Sigmoid colon (tissue), 3 donors: ENCODE results near the gene ECI2.

Experiments used
- POLR2A ChIP-seq, 2 donors: fragments of 450-650 bp; IDR thresholded peaks; one replicate each; pipeline ENCODE4 v1.6.1; 2016; ENCODE audit warnings: antibody characterized with exemption in 2 of 2, mild to moderate bottlenecking in 2 of 2, moderate library complexity in 2 of 2
- TF ChIP-seq, protein P1 (sequence below), 4 experiments: fragments of 450-650 bp in 3 of 4; fragments of 200-600 bp in 1 of 4; IDR thresholded peaks; one replicate each; pipeline ENCODE4 v1.5.1; 2016 to 2019; ENCODE audit warnings: antibody characterized with exemption in 4 of 4, mild to moderate bottlenecking in 3 of 4, moderate library complexity in 2 of 4

DNA sequence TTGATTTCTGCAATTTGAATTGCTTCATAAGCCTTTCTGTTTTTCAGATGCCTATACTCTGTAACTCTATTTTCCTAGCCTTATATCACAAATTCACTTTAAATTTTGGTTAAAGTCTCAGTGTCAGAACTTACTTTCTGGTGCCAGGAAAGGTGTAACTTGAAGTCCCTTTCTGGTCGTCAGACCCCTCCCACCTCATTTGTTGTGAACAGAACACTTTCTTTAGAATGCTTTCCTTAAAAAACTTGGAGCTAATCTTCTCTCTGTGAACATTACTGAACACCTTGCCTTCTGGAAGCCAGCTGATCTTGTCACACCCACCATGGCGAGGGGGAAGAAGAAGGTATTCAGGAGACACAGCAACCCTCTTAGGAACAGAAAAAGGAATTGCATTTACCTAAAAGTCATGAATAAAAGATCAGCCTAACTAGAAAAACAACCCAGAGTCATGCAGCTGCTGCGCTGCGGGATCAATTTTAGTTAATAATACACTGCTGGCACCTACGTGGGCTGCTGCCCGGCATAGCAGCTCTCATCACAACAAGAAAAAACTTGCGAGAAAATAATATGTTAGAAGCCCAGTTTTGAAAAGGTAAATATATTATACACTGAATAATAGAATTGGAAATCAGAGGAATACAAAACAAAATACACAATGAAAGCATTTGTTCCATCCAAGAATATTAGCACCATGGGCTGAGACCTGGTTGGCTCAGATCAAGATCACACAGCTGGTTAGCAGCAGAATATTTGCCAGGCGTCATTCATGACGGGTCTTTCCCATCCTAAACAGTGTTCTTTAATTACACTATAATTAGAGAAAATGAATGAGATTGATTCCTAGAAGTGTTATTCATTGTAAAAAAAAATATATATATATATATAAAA lies 50.7 kb downstream of the ECI2 start:
- TF ChIP-seq, protein P1, sequence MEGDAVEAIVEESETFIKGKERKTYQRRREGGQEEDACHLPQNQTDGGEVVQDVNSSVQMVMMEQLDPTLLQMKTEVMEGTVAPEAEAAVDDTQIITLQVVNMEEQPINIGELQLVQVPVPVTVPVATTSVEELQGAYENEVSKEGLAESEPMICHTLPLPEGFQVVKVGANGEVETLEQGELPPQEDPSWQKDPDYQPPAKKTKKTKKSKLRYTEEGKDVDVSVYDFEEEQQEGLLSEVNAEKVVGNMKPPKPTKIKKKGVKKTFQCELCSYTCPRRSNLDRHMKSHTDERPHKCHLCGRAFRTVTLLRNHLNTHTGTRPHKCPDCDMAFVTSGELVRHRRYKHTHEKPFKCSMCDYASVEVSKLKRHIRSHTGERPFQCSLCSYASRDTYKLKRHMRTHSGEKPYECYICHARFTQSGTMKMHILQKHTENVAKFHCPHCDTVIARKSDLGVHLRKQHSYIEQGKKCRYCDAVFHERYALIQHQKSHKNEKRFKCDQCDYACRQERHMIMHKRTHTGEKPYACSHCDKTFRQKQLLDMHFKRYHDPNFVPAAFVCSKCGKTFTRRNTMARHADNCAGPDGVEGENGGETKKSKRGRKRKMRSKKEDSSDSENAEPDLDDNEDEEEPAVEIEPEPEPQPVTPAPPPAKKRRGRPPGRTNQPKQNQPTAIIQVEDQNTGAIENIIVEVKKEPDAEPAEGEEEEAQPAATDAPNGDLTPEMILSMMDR (IDR thresholded peaks at IDR 0.05) = no peak
- no peak for TF ChIP-seq POLR2A (IDR thresholded peaks at IDR 0.05)
